Testis (tissue), 3 donors: ENCODE measurements around the gene CEP55. TPM values are rescaled to one million over a fixed set of nuclear protein-coding genes. Genes with fewer than 3 reads are reported as not detected.

Experiments
- DNase-seq: peaks from one replicate; pipeline ENCODE4 v3.0.0-alpha.2; 2019
- H3K27ac ChIP-seq, 2 donors: fragments of 200-600 bp; sonication (generic); one replicate each; pipeline ENCODE4 v1.5.1; 2019
- H3K27me3 ChIP-seq: fragments of 200-600 bp; sonication (generic); one replicate; pipeline ENCODE4 v1.5.1; 2019
- H3K36me3 ChIP-seq: fragments of 200-600 bp; sonication (generic); one replicate; pipeline ENCODE4 v1.5.1; 2017; ENCODE audit warnings: low read depth; ENCODE audit errors: missing control alignments
- H3K4me1 ChIP-seq: fragments of 200-600 bp; sonication (generic); one replicate; pipeline ENCODE4 v1.5.1; 2019
- H3K4me3 ChIP-seq, 2 donors: fragments of 200-600 bp; sonication (generic); one replicate each; pipeline ENCODE4 v1.5.1; 2017 to 2019
- H3K9me3 ChIP-seq: fragments of 200-600 bp; sonication (generic); one replicate; pipeline ENCODE4 v1.5.1; 2017
- POLR2A ChIP-seq: fragments of 450-650 bp; IDR thresholded peaks from one replicate; pipeline ENCODE4 v1.6.1; 2017; ENCODE audit warnings: antibody characterized with exemption, mild to moderate bottlenecking, moderate library complexity
- WGBS, 2 donors: methylation state at CpG; one replicate each; pipeline ENCODE4 v1.1.5; 2018; 5-methylcytosine and 5-hydroxymethylcytosine counted together
- intact Hi-C: fragments of 100-400 bp; cut with DNase I; formaldehyde crosslinking; loops from one replicate; pipeline ENCODE4 v1.15.1; 2023; ENCODE audit warnings: low total_unique reads
- polyA plus RNA-seq: library from polyadenylated mRNA; stranded (reverse); fragments of 350-450 nt; fragmentation: Illumina TruSeq; extraction: RNeasy Lipid Tissue Mini Kit (QIAGEN cat#74804); gene quantifications from one replicate; pipeline ENCODE4 v1.2.3, GENCODE V29; 2014; ENCODE audit warnings: low read depth, low replicate concordance; ENCODE audit not compliant: insufficient read depth
- total RNA-seq, 2 donors: library from RNA; depleted of rRNA; stranded (reverse); fragments of >200 nt; gene quantifications; one replicate each; pipeline ENCODE4 v1.2.3, GENCODE V29; 2016
- TF ChIP-seq, protein P1 (sequence below), 3 experiments: fragments of 450-650 bp in 2 of 3; fragments of 200-600 bp in 1 of 3; sonication (generic) in 1 of 3; IDR thresholded peaks; one replicate each; pipeline ENCODE4 v1.5.1; 2016 to 2019; ENCODE audit warnings: antibody characterized with exemption in 3 of 3, mild to moderate bottlenecking in 2 of 3, moderate library complexity in 1 of 3

CEP55 gene
- total and polyA plus RNA-seq, 3 donors from 2014 or later, result 14.1 to 28.1 (median 15.5) TPM

DNA sequence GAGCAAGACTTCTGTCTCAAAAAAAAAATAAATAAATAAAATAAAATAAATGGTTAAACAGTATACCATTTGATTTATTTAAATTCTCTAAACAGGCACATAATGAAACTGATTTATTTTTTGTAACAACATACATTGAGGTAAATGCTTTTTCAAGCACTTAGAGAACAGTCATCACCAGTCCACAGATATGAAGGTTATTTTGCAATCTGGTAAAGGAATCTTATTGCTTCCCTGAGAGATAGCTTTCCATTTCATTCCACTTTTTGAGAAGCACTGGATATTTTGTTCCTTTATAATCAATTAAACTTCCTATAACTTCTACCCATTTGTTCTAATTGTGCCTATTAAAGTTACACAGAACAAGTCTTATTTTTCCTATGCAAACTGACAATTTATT lies 5.2 kb downstream of the CEP55 start:
- no peak for TF ChIP-seq POLR2A
- TF ChIP-seq, protein P1, sequence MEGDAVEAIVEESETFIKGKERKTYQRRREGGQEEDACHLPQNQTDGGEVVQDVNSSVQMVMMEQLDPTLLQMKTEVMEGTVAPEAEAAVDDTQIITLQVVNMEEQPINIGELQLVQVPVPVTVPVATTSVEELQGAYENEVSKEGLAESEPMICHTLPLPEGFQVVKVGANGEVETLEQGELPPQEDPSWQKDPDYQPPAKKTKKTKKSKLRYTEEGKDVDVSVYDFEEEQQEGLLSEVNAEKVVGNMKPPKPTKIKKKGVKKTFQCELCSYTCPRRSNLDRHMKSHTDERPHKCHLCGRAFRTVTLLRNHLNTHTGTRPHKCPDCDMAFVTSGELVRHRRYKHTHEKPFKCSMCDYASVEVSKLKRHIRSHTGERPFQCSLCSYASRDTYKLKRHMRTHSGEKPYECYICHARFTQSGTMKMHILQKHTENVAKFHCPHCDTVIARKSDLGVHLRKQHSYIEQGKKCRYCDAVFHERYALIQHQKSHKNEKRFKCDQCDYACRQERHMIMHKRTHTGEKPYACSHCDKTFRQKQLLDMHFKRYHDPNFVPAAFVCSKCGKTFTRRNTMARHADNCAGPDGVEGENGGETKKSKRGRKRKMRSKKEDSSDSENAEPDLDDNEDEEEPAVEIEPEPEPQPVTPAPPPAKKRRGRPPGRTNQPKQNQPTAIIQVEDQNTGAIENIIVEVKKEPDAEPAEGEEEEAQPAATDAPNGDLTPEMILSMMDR (IDR thresholded peaks at IDR 0.05), result no peak
- Histone ChIP-seq H3K36me3 (no peaks in the 10 kb centered on the region), H3K4me3 (no peak overlapping the region), H3K27ac (no peak overlapping the region), H3K4me1 (no peaks in the 10 kb centered on the region), H3K27me3 (no peaks in the 10 kb centered on the region), H3K9me3 (no peaks in the 10 kb centered on the region)
- no peak for DNase-seq
- intact Hi-C loops, result no loop called here

DNA sequence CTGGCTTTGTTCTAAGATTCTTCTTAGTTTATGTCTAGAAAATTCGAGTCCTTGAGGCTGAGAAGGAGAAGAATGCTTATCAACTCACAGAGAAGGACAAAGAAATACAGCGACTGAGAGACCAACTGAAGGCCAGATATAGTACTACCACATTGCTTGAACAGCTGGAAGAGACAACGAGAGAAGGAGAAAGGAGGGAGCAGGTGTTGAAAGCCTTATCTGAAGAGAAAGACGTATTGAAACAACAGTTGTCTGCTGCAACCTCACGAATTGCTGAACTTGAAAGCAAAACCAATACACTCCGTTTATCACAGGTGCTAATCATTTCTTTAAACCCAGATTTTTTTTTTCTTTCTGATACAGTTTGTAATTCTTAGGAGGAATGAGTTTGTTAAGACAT lies 6.7 kb downstream of the CEP55 start:
- Histone ChIP-seq H3K4me3 (no peak overlapping the region), H3K27ac (no peak overlapping the region), H3K9me3 (no peaks in the 10 kb centered on the region), H3K27me3 (no peaks in the 10 kb centered on the region), H3K36me3 (no peaks in the 10 kb centered on the region), H3K4me1 (no peaks in the 10 kb centered on the region)
- TF ChIP-seq, protein P1 (IDR thresholded peaks at IDR 0.05), result no peak
- no peak for TF ChIP-seq POLR2A
- no peak for DNase-seq
- 40 to 54% methylated on average over 6 of the region's 6 CpGs for WGBS, 2 donors
- intact Hi-C loops, result no loop called here

DNA sequence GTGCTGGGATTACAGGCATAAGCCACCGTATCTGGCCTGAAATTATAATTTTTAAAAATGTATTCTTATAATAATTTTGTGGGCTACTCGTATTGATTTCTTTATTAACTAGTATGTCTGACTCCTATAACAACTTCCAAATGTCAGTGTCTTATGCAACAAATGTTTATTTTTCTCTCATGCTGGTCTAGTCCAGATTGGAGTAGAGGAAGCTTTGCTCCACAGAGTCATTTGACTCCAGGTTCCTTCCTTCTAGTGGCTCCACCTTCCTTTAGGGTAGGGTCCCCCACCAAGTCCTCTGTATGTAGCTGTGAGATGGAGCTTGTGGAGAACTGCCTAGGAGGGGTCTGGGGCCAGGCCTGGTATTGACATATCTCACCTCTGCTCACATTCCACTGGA lies 8.7 kb downstream of the CEP55 start:
- DNase-seq, result no peak
- TF ChIP-seq, protein P1 (IDR thresholded peaks at IDR 0.05), result no peak
- TF ChIP-seq POLR2A, result no peak

DNA sequence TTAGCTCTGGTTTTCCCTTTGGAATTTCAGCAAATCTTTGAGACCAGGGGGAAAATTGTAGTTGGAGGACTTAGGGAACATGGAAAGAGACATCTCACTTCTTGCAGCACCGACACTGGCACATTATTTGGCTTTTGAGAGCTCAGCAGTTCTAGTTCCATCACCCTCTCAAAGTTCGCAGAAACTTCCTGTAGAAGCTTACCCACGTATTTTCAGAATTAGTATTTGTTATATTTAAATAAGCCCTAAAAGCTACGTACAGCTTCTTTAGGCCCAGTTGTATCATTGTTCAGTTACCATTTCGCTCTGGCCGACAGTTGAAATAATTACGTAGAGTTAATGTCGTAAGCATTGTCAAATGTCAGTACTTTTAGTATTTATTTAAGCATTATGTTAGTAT lies 13.4 kb downstream of the CEP55 start:
- H3K4me3 ChIP-seq, result no peak overlapping the region
- WGBS, 2 donors, result 93 to 95% methylated on average over 8 of the region's 8 CpGs
- H3K36me3 ChIP-seq, result no peaks in the 10 kb centered on the region
- no peaks in the 10 kb centered on the region for H3K9me3 ChIP-seq
- H3K4me1 ChIP-seq, result no peaks in the 10 kb centered on the region
- intact Hi-C loops, result no loop called here
- H3K27me3 ChIP-seq, result no peaks in the 10 kb centered on the region
- TF ChIP-seq, protein P1 (IDR thresholded peaks at IDR 0.05), result no peak
- TF ChIP-seq POLR2A, result no peak
- no peak for DNase-seq
- H3K27ac ChIP-seq, result no peak overlapping the region

More for the DNA sequence above, 8.7 kb downstream of the CEP55 start:
- H3K36me3 ChIP-seq, result no peaks in the 10 kb centered on the region
- WGBS, 2 donors, result 91 to 96% methylated on average over 2 of the region's 2 CpGs
- no peaks in the 10 kb centered on the region for H3K9me3 ChIP-seq
- H3K27me3 ChIP-seq, result no peaks in the 10 kb centered on the region
- no peak overlapping the region for H3K4me3 ChIP-seq
- H3K27ac ChIP-seq, result no peak overlapping the region
- H3K4me1 ChIP-seq, result no peaks in the 10 kb centered on the region
- intact Hi-C loops, result no loop called here

DNA sequence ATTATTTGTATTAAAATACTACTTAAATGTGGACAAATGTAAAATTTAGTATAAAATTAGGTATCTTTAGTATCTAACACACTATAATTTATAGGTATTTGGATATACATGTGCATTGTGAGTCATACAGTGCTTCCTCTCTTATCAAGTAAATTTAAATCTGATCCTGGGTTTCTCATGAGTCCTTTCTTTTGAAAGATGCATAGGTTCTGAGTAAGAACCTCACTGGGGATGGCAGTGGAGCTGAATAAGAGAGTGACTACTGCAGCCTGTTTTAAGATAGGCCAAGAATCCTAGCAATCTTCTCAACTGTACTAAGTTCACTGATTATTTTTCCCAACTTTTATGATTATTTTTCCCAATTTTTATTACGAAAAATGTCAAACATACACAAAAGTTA lies 16.2 kb downstream of the CEP55 start:
- TF ChIP-seq POLR2A, result no peak
- TF ChIP-seq, protein P1 (IDR thresholded peaks at IDR 0.05), result no peak
- Histone ChIP-seq H3K27ac (no peak overlapping the region), H3K36me3 (no peaks in the 10 kb centered on the region), H3K27me3 (no peaks in the 10 kb centered on the region), H3K4me1 (no peaks in the 10 kb centered on the region), H3K4me3 (no peak overlapping the region), H3K9me3 (no peaks in the 10 kb centered on the region)
- WGBS, 2 donors, result 88 to 98% methylated on average over 1 of the region's 1 CpG
- DNase-seq, result no peak
- intact Hi-C loops, result no loop called here
